HL-60 (cell line): Measurements from ENCODE around the gene SLC24A3.

ENCODE experiments used
- DNase-seq, 2 experiments: peaks; one replicate each; pipeline ENCODE4 v3.0.0-alpha.2; 2010 to 2020; ENCODE audit warnings: low read depth in 1 of 2, low spot score in 1 of 2
- H3K27ac ChIP-seq: fragments of 250-450 bp; sonication (Bioruptor Pico); replicated peaks from 2 replicates; pipeline ENCODE4 v1.5.1; 2020; ENCODE audit warnings: mild to moderate bottlenecking, moderate library complexity
- H3K27me3 ChIP-seq: fragments of 250-450 bp; sonication (Bioruptor Pico); 2 replicates; pipeline ENCODE4 v1.5.1; 2021; ENCODE audit warnings: mild to moderate bottlenecking, moderate library complexity; ENCODE audit not compliant: insufficient read depth, poor library complexity, severe bottlenecking
- H3K4me3 ChIP-seq: replicated peaks from 2 replicates; pipeline ENCODE4 v1.5.1; 2011; ENCODE audit warnings: mild to moderate bottlenecking, control low read depth, low read length; ENCODE audit not compliant: insufficient read depth
- CTCF ChIP-seq: IDR thresholded peaks from one replicate; pipeline ENCODE4 v1.5.1; 2011; ENCODE audit warnings: low read length, control low read depth, inconsistent platforms; ENCODE audit not compliant: insufficient read depth
- GABPA ChIP-seq: IDR thresholded peaks from 2 replicates; pipeline ENCODE4 v1.6.1; 2012; ENCODE audit warnings: low read depth
- POLR2AphosphoS5 ChIP-seq: IDR thresholded peaks from 2 replicates; pipeline ENCODE4 v1.6.1; 2012; ENCODE audit warnings: low read depth
- REST ChIP-seq: IDR thresholded peaks from 2 replicates; pipeline ENCODE4 v1.6.1; 2012; ENCODE audit warnings: low read depth; ENCODE audit not compliant: insufficient replicate concordance
- SPI1 ChIP-seq: IDR thresholded peaks from 2 replicates; pipeline ENCODE4 v1.6.1; 2012; ENCODE audit warnings: low read depth, mild to moderate bottlenecking, borderline replicate concordance

Gene SLC24A3

GRCh38 chr20:19588732-19589131 is 376.3 kb downstream of the SLC24A3 start:
- H3K27me3 ChIP-seq = no peaks in the 10 kb centered on the region
- TF ChIP-seq REST (no peak), SPI1 (no peak), CTCF (no peak), POLR2AphosphoS5 (no peak), GABPA (no peak)
- no peak overlapping the region for H3K27ac ChIP-seq
- H3K4me3 ChIP-seq = no peak overlapping the region
- no peak for DNase-seq

GRCh38 chr20:19589787-19590362 is 377.4 kb downstream of the SLC24A3 start:
- no peak overlapping the region for H3K4me3 ChIP-seq
- no peaks in the 10 kb centered on the region for H3K27me3 ChIP-seq
- H3K27ac ChIP-seq = no peak overlapping the region
- TF ChIP-seq CTCF (no peak), REST (no peak), SPI1 (no peak), POLR2AphosphoS5 (no peak), GABPA (no peak)
- DNase-seq = no peak

DNA sequence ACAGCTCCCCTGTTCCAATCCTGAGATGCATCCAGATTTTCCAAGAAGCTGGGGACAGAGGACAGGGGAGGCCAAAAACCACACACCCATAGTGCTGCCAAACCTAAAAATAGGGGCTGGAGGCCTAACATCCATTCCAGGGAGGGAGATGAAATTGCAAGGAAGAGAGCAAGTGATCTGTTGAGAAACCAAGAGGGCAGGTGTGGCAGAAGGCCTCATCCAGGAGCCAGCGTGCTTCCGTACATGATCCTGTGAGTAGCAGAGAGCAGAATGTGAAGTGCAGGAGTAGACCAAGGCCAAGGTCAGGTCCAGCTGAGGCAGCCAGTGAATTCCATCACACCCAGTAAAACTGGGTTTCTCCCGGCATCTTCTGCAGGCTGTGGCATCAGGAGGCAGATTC is 377.9 kb downstream of the SLC24A3 start:
- no peaks in the 10 kb centered on the region for H3K27me3 ChIP-seq
- TF ChIP-seq REST (no peak), SPI1 (no peak), GABPA (no peak), CTCF (no peak), POLR2AphosphoS5 (no peak)
- no peak overlapping the region for H3K27ac ChIP-seq
- no peak for DNase-seq
- H3K4me3 ChIP-seq = no peak overlapping the region
